Panc1 (cell line): ENCODE measurements around the gene ITGA4. TPM values are rescaled to one million over a fixed set of nuclear protein-coding genes. Genes with fewer than 3 reads are reported as not detected.

ENCODE experiments used
- ATAC-seq: fragments of 200-7000 bp; cut with Tn5 transposase; 2 replicates; pipeline ENCODE4 v1.9.1; 2020; ENCODE audit warnings: mild to moderate bottlenecking, moderate library complexity
- BruUV-seq: library from RNA; stranded (reverse); fragments of 400-500 nt; replicated peaks from 2 replicates; lab custom pipeline; 2021; lab: Mats Ljungman, UMichigan
- CTCF ChIA-PET: fragments of 300-600 bp; sonication (Branson Sonifier 250); formaldehyde crosslinking; loops from one replicate; lab custom pipeline; 2022; ENCODE audit warnings: antibody characterized with exemption; lab: Charles Lee
- POLR2A ChIA-PET: fragments of 300-600 bp; sonication (Branson Sonifier 250); formaldehyde crosslinking; loops from one replicate; lab custom pipeline; 2022; ENCODE audit warnings: antibody characterized with exemption; lab: Charles Lee
- DNase-seq: peaks from one replicate; pipeline ENCODE4 v3.0.0-alpha.2; 2010; ENCODE audit warnings: low read depth, low spot score
- H3K27ac ChIP-seq: 2 replicates; pipeline ENCODE4 v1.5.1; 2011; ENCODE audit warnings: mild to moderate bottlenecking, low read length, inconsistent platforms
- H3K27me3 ChIP-seq: fragments of 200-500 bp; sonication (Bioruptor generic); 2 replicates; pipeline ENCODE4 v1.6.0; 2014; ENCODE audit warnings: low read length, inconsistent platforms; ENCODE audit not compliant: control insufficient read depth, insufficient read depth
- H3K36me3 ChIP-seq: fragments of 200-500 bp; sonication (Bioruptor generic); 2 replicates; pipeline ENCODE4 v1.5.1; 2014; ENCODE audit warnings: inconsistent platforms, mild to moderate bottlenecking, low read length, moderate library complexity; ENCODE audit not compliant: control insufficient read depth, insufficient read depth
- H3K4me1 ChIP-seq: 2 replicates; pipeline ENCODE4 v1.5.1; 2011; ENCODE audit warnings: inconsistent platforms, mild to moderate bottlenecking, low read length, moderate library complexity; ENCODE audit not compliant: control insufficient read depth, insufficient read depth
- H3K4me3 ChIP-seq, 2 experiments: 2 replicates each; pipeline ENCODE4 v1.5.1; 2011 to 2012; ENCODE audit warnings: low read depth in 2 of 2, low read length in 2 of 2, mild to moderate bottlenecking in 2 of 2, inconsistent platforms in 1 of 2, moderate library complexity in 1 of 2
- H3K9me3 ChIP-seq: fragments of 200-500 bp; sonication (Bioruptor generic); 2 replicates; pipeline ENCODE4 v1.5.1; 2014; ENCODE audit warnings: low read depth, mild to moderate bottlenecking, inconsistent platforms, low read length, moderate library complexity; ENCODE audit not compliant: control insufficient read depth, insufficient read depth
- POLR2AphosphoS5 ChIP-seq: IDR thresholded peaks from 2 replicates; pipeline ENCODE4 v1.6.1; 2012; ENCODE audit warnings: mild to moderate bottlenecking, low read depth, low read length, moderate library complexity
- SIN3A ChIP-seq: IDR thresholded peaks from 2 replicates; pipeline ENCODE4 v1.6.1; 2012; ENCODE audit warnings: low read depth, mild to moderate bottlenecking, low read length, moderate library complexity, borderline replicate concordance; ENCODE audit not compliant: insufficient read depth
- TCF7L2 ChIP-seq: IDR thresholded peaks from 2 replicates; pipeline ENCODE4 v1.6.1; 2011; ENCODE audit warnings: mild to moderate bottlenecking, low read depth, low read length, inconsistent platforms
- in situ Hi-C: cut with HindIII; loops from 2 replicates; pipeline ENCODE4 v1.10.0; 2016; ENCODE audit warnings: low sequenced_read_pairs, low pct_unique_long_range_greater_than_20kb
- intact Hi-C: fragments of 100-400 bp; cut with micrococcal nuclease; formaldehyde crosslinking; loops from one replicate; pipeline ENCODE4 v1.10.0; 2022; ENCODE audit not compliant: unreplicated experiment
- total RNA-seq: library from RNA; stranded (reverse); gene quantifications from one replicate; pipeline ENCODE4 v1.2.1, GENCODE V29; 2021; ENCODE audit not compliant: unreplicated experiment
- TF ChIP-seq, protein P1 (sequence below), 2 experiments: IDR thresholded peaks; 2 replicates each; pipeline ENCODE4 v1.6.1; 2011 to 2012; ENCODE audit warnings: low read depth in 2 of 2, control low read depth in 1 of 2, low read length in 1 of 2, mild to moderate bottlenecking in 1 of 2, moderate library complexity in 1 of 2; ENCODE audit not compliant: insufficient read depth in 1 of 2
- TF ChIP-seq, protein P2 (sequence below): fragments of 450-650 bp; IDR thresholded peaks from 2 replicates; pipeline ENCODE4 v1.5.1; 2017; ENCODE audit warnings: mild to moderate bottlenecking

The ITGA4 gene
- total RNA-seq, 1 experiment from 2014 or later, result 0.36 TPM

DNA sequence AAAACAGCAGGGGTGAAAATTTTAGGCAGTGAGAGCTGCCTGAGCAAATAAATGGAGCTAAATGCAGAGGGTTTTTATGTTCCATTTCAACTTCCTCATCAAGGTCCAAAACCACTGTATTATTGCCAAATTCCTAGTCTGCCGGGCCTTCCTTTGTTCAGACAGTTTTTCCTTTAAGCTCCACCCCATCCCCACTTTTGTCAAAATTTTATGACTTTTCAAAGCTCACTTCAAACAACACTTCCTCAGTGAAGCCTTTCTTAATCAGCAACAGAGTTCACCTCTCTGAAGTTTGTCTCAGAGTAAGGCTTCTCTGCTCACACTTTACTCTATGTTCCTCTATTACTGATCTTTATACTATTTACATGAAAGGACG, 118.5 kb downstream of the ITGA4 start:
- no peaks in the 10 kb centered on the region for H3K27me3 ChIP-seq
- ATAC-seq, result no peak
- no TSS peak for BruUV-seq
- no peak overlapping the region for H3K27ac ChIP-seq
- no peaks in the 10 kb centered on the region for H3K36me3 ChIP-seq
- TF ChIP-seq, protein P1, sequence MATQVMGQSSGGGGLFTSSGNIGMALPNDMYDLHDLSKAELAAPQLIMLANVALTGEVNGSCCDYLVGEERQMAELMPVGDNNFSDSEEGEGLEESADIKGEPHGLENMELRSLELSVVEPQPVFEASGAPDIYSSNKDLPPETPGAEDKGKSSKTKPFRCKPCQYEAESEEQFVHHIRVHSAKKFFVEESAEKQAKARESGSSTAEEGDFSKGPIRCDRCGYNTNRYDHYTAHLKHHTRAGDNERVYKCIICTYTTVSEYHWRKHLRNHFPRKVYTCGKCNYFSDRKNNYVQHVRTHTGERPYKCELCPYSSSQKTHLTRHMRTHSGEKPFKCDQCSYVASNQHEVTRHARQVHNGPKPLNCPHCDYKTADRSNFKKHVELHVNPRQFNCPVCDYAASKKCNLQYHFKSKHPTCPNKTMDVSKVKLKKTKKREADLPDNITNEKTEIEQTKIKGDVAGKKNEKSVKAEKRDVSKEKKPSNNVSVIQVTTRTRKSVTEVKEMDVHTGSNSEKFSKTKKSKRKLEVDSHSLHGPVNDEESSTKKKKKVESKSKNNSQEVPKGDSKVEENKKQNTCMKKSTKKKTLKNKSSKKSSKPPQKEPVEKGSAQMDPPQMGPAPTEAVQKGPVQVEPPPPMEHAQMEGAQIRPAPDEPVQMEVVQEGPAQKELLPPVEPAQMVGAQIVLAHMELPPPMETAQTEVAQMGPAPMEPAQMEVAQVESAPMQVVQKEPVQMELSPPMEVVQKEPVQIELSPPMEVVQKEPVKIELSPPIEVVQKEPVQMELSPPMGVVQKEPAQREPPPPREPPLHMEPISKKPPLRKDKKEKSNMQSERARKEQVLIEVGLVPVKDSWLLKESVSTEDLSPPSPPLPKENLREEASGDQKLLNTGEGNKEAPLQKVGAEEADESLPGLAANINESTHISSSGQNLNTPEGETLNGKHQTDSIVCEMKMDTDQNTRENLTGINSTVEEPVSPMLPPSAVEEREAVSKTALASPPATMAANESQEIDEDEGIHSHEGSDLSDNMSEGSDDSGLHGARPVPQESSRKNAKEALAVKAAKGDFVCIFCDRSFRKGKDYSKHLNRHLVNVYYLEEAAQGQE (IDR thresholded peaks at IDR 0.05; ENCODE audit: insufficient read depth in 1 of 2, low read depth in 2 of 2, low read length in 1 of 2), result no peak
- TF ChIP-seq SIN3A, result no peak
- no peak for TF ChIP-seq TCF7L2
- TF ChIP-seq, protein P2, sequence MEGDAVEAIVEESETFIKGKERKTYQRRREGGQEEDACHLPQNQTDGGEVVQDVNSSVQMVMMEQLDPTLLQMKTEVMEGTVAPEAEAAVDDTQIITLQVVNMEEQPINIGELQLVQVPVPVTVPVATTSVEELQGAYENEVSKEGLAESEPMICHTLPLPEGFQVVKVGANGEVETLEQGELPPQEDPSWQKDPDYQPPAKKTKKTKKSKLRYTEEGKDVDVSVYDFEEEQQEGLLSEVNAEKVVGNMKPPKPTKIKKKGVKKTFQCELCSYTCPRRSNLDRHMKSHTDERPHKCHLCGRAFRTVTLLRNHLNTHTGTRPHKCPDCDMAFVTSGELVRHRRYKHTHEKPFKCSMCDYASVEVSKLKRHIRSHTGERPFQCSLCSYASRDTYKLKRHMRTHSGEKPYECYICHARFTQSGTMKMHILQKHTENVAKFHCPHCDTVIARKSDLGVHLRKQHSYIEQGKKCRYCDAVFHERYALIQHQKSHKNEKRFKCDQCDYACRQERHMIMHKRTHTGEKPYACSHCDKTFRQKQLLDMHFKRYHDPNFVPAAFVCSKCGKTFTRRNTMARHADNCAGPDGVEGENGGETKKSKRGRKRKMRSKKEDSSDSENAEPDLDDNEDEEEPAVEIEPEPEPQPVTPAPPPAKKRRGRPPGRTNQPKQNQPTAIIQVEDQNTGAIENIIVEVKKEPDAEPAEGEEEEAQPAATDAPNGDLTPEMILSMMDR, result no peak
- TF ChIP-seq POLR2AphosphoS5, result no peak
- CTCF ChIA-PET, result interaction anchor here (0.6 kb wide), 1 partner anchor 108 kb away, joined by 3 read pairs; no protein-coding TSS in a partner anchor
- no peaks in the 10 kb centered on the region for H3K9me3 ChIP-seq
- in situ Hi-C loops (no loop called here), intact Hi-C loops (loop anchor here (10.0 kb wide), 1 partner anchor 549 kb away; no protein-coding TSS in a partner anchor)
- no peak for DNase-seq
- no peak overlapping the region for H3K4me3 ChIP-seq
- POLR2A ChIA-PET, result interaction anchor here (0.6 kb wide), 1 partner anchor 571 kb away, joined by 4 read pairs; no protein-coding TSS in a partner anchor
- H3K4me1 ChIP-seq, result no peaks in the 10 kb centered on the region

DNA sequence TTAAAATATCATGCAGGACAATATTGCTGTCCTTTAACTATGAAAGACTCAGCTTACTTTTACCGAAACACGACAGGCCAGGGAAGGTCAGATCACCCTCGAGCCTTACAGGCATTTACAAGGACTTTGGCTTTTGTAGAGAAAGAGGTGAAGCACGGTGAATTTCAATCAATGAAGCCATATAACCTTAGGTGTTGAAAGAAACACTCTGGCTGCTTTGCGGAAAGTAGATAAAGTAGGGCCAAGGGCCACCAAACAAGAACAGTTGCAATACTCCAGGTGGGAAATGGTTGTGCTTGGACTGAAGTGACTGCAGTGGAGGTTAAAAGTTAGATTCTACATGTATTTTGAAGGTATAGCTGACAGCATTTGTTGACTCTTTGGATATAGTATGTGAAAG, 119.2 kb downstream of the ITGA4 start:
- ATAC-seq, result no peak
- no peak overlapping the region for H3K4me3 ChIP-seq
- no peak overlapping the region for H3K27ac ChIP-seq
- in situ Hi-C loops (no loop called here), intact Hi-C loops (loop anchor here (10.0 kb wide), 1 partner anchor 548 kb away; no protein-coding TSS in a partner anchor)
- ChIA-PET POLR2A (no interaction called here), CTCF (no interaction called here)
- no peak for TF ChIP-seq POLR2AphosphoS5
- TF ChIP-seq, protein P1 (IDR thresholded peaks at IDR 0.05; ENCODE audit: insufficient read depth in 1 of 2, low read depth in 2 of 2, low read length in 1 of 2), result no peak
- no peak for TF ChIP-seq TCF7L2
- no peak for TF ChIP-seq SIN3A
- TF ChIP-seq, protein P2, result no peak
- DNase-seq, result no peak
- no peaks in the 10 kb centered on the region for H3K9me3 ChIP-seq
- no peaks in the 10 kb centered on the region for H3K27me3 ChIP-seq
- H3K4me1 ChIP-seq, result no peaks in the 10 kb centered on the region
- no TSS peak for BruUV-seq
- no peaks in the 10 kb centered on the region for H3K36me3 ChIP-seq
